ENCODE measurements around the gene SPECC1L. TPM values are rescaled to one million over a fixed set of nuclear protein-coding genes. Genes with fewer than 3 reads are reported as not detected.

SPECC1L gene
- total RNA-seq, 1 experiment from 2014 or later = 14.1 TPM

GRCh38 chr22:24455751-24456426 is 185.3 kb downstream of the SPECC1L start:
- Histone ChIP-seq H3K9me2 (replicated peaks; ENCODE audit: low read length) (no peaks in the 10 kb centered on the region), H3K36me3 (ENCODE audit: low read depth, low read length) (no peaks in the 10 kb centered on the region), H3K9me3 (ENCODE audit: low read length) (no peaks in the 10 kb centered on the region), H4K20me1 (ENCODE audit: low read length) (no peaks in the 10 kb centered on the region), H3K4me3 (ENCODE audit: low read length) (no peak overlapping the region), H3K79me2 (ENCODE audit: low read length) (no peaks in the 10 kb centered on the region), H3K9ac (ENCODE audit: low read length) (no peak overlapping the region), H3K27ac (ENCODE audit: low read length) (no peak overlapping the region), H3K4me1 (ENCODE audit: insufficient read depth, low read length) (no peaks in the 10 kb centered on the region), H3K27me3 (ENCODE audit: low read length) (no peaks in the 10 kb centered on the region), H3F3A (ENCODE audit: low read length, unreplicated experiment) (no peaks in the 10 kb centered on the region), H3K4me2 (ENCODE audit: low read length) (no peak overlapping the region), H2AFZ (ENCODE audit: low read length) (no peak overlapping the region)
- no TSS peak for BruUV-seq (replicated peaks)
- ChIA-PET POLR2A (ENCODE audit: unreplicated experiment) (no interaction called here), CTCF (no interaction called here)
- no peak for ATAC-seq
- TF ChIP-seq EZH2phosphoT487 (IDR thresholded peaks at IDR 0.05; ENCODE audit: borderline replicate concordance, low read length) = no peak
- TF ChIP-seq CTCF (conservative IDR thresholded peaks at IDR 0.05; ENCODE audit: low read depth, low read length) = no peak
- TF ChIP-seq EZH2 (IDR thresholded peaks at IDR 0.05; ENCODE audit: low read length, unreplicated experiment) = no peak
- intact Hi-C loops (cut with micrococcal nuclease) = no loop called here
- DNase-seq = no peak

- Histone ChIP-seq H3K9me3 (ENCODE audit: low read length) (no peaks in the 10 kb centered on the region), H3K36me3 (ENCODE audit: low read depth, low read length) (no peaks in the 10 kb centered on the region), H3K27ac (ENCODE audit: low read length) (no peak overlapping the region), H3K27me3 (ENCODE audit: low read length) (no peaks in the 10 kb centered on the region), H3F3A (ENCODE audit: low read length, unreplicated experiment) (no peaks in the 10 kb centered on the region), H3K9me2 (replicated peaks; ENCODE audit: low read length) (no peaks in the 10 kb centered on the region), H2AFZ (ENCODE audit: low read length) (no peak overlapping the region), H4K20me1 (ENCODE audit: low read length) (no peaks in the 10 kb centered on the region), H3K4me1 (ENCODE audit: insufficient read depth, low read length) (no peaks in the 10 kb centered on the region), H3K79me2 (ENCODE audit: low read length) (no peaks in the 10 kb centered on the region), H3K4me3 (ENCODE audit: low read length) (no peak overlapping the region), H3K9ac (ENCODE audit: low read length) (no peak overlapping the region), H3K4me2 (ENCODE audit: low read length) (no peak overlapping the region)
- ATAC-seq = no peak
- no TSS peak for BruUV-seq (replicated peaks)
- DNase-seq = no peak
- intact Hi-C loops (cut with micrococcal nuclease) = no loop called here
- ChIA-PET CTCF (no interaction called here), POLR2A (ENCODE audit: unreplicated experiment) (no interaction called here)
- TF ChIP-seq EZH2phosphoT487 (IDR thresholded peaks at IDR 0.05; ENCODE audit: borderline replicate concordance, low read length) (no peak), CTCF (conservative IDR thresholded peaks at IDR 0.05; ENCODE audit: low read depth, low read length) (no peak), EZH2 (IDR thresholded peaks at IDR 0.05; ENCODE audit: low read length, unreplicated experiment) (no peak)
Measured at GRCh38 chr22:24457894-24458420, 187.3 kb downstream of the SPECC1L start.

- H3K36me3 ChIP-seq (ENCODE audit: low read depth, low read length) = no peaks in the 10 kb centered on the region
- no peaks in the 10 kb centered on the region for H3K27me3 ChIP-seq (ENCODE audit: low read length)
- no TSS peak for BruUV-seq (replicated peaks)
- H3K4me2 ChIP-seq (ENCODE audit: low read length) = no peak overlapping the region
- no peaks in the 10 kb centered on the region for H3K9me3 ChIP-seq (ENCODE audit: low read length)
- DNase-seq = no peak
- ChIA-PET POLR2A (ENCODE audit: unreplicated experiment) (no interaction called here), CTCF (no interaction called here)
- H2AFZ ChIP-seq (ENCODE audit: low read length) = no peak overlapping the region
- H3K9ac ChIP-seq (ENCODE audit: low read length) = no peak overlapping the region
- intact Hi-C loops (cut with micrococcal nuclease) = no loop called here
- TF ChIP-seq CTCF (conservative IDR thresholded peaks at IDR 0.05; ENCODE audit: low read depth, low read length) (no peak), EZH2phosphoT487 (IDR thresholded peaks at IDR 0.05; ENCODE audit: borderline replicate concordance, low read length) (no peak), EZH2 (IDR thresholded peaks at IDR 0.05; ENCODE audit: low read length, unreplicated experiment) (no peak)
- H3F3A ChIP-seq (ENCODE audit: low read length, unreplicated experiment) = no peaks in the 10 kb centered on the region
- H3K27ac ChIP-seq (ENCODE audit: low read length) = no peak overlapping the region
- no peak overlapping the region for H3K4me3 ChIP-seq (ENCODE audit: low read length)
- no peaks in the 10 kb centered on the region for H3K79me2 ChIP-seq (ENCODE audit: low read length)
- no peak for ATAC-seq
- H3K4me1 ChIP-seq (ENCODE audit: insufficient read depth, low read length) = no peaks in the 10 kb centered on the region
- H4K20me1 ChIP-seq (ENCODE audit: low read length) = no peaks in the 10 kb centered on the region
- no peaks in the 10 kb centered on the region for H3K9me2 ChIP-seq (replicated peaks; ENCODE audit: low read length)
Measured at GRCh38 chr22:24459911-24460310, 189.3 kb downstream of the SPECC1L start.

All from PC-3 (cell line).